K562 (cell line): ENCODE data around the gene CD109. TPM values are rescaled to one million over a fixed set of nuclear protein-coding genes. Genes with fewer than 3 reads are reported as not detected.

Source experiments
- ATAC-seq: fragments of 200-7000 bp; cut with Tn5 transposase; 3 replicates; pipeline ENCODE4 v1.9.1; 2020; ENCODE audit warnings: moderate library complexity
- BruUV-seq: library from RNA; stranded (reverse); fragments of 400-500 nt; replicated peaks from 2 replicates; lab custom pipeline; 2021; lab: Mats Ljungman, UMichigan
- CTCF ChIA-PET: fragments of 300-600 bp; formaldehyde crosslinking; extraction: SDS; loops from one replicate; lab custom pipeline; 2021; ENCODE audit warnings: low intra/inter-chr PET ratio; lab: Yijun Ruan, JAX
- POLR2A ChIA-PET: fragments of 300-600, 350-650 bp; sonication (Branson Sonifier 250); formaldehyde crosslinking; extraction: SDS; loops from one replicate; lab custom pipeline; 2021; ENCODE audit warnings: antibody characterized with exemption, inconsistent platforms; lab: Yijun Ruan, JAX
- DNase-seq, 4 experiments: peaks; one replicate each; pipeline versions ENCODE4 v3.0.0 to v3.0.0-alpha.2; 2011 to 2018; ENCODE audit warnings: low spot score in 3 of 4, mixed read lengths in 3 of 4; ENCODE audit errors: extremely low read depth in 1 of 4
- FAIRE-seq: peaks from 2 replicates; lab custom pipeline; 2011; peaks lifted over from hg19 to GRCh38; lab: Jason Lieb, UNC
- H2AFZ ChIP-seq: 2 replicates; pipeline ENCODE4 v1.6.0; 2011; ENCODE audit warnings: low read depth, low read length, control low read depth, inconsistent platforms
- H3K27ac ChIP-seq: fragments of 200-600 bp; 3 replicates; pipeline ENCODE4 v1.8.0; 2011; ENCODE audit warnings: low read depth, mild to moderate bottlenecking, control low read depth, inconsistent platforms, low read length, moderate library complexity, mixed read lengths; ENCODE audit errors: extremely low read depth
- H3K27me3 ChIP-seq, 2 experiments: fragments of 300-600 bp in 1 of 2; 2 replicates in 1 of 2; 3 replicates in 1 of 2; pipeline versions ENCODE4 v1.6.0 to v1.8.0; 2011; ENCODE audit warnings: inconsistent platforms in 2 of 2, low read length in 2 of 2, mild to moderate bottlenecking in 1 of 2, mixed read lengths in 1 of 2, moderate library complexity in 1 of 2; ENCODE audit not compliant: control insufficient read depth in 2 of 2, insufficient read depth in 2 of 2
- H3K36me3 ChIP-seq: fragments of 300-600 bp; 3 replicates; pipeline ENCODE4 v1.8.0; 2011; ENCODE audit warnings: mild to moderate bottlenecking, low read length, inconsistent platforms; ENCODE audit not compliant: control insufficient read depth, insufficient read depth
- H3K4me1 ChIP-seq, 2 experiments: fragments of 200-600 bp in 1 of 2; replicated peaks in 1 of 2; 2 replicates in 1 of 2; 3 replicates in 1 of 2; pipeline versions ENCODE4 v1.5.1 to v1.8.0; 2011; ENCODE audit warnings: inconsistent platforms in 2 of 2, low read length in 2 of 2, mild to moderate bottlenecking in 1 of 2, mixed read lengths in 1 of 2, moderate library complexity in 1 of 2; ENCODE audit not compliant: control insufficient read depth in 2 of 2, insufficient read depth in 2 of 2
- H3K4me2 ChIP-seq: 2 replicates; pipeline ENCODE4 v1.6.1; 2011; ENCODE audit warnings: low read length, control low read depth, inconsistent platforms, mixed read lengths; ENCODE audit not compliant: insufficient read depth
- H3K4me3 ChIP-seq: fragments of 200-600 bp; sonication (generic), shearing (Covaris generic); 2 replicates; pipeline ENCODE4 v1.5.1; 2016; ENCODE audit warnings: control low read depth, inconsistent platforms
- H3K79me2 ChIP-seq: fragments of 200-600 bp; 3 replicates; pipeline ENCODE4 v1.8.0; 2011; ENCODE audit warnings: low read length, inconsistent platforms; ENCODE audit not compliant: control insufficient read depth, insufficient read depth
- H3K9ac ChIP-seq, 2 experiments: 2 replicates each; pipeline versions ENCODE4 v1.6.0 to v1.6.1; 2011; ENCODE audit warnings: low read depth in 2 of 2, low read length in 2 of 2, control low read depth in 1 of 2, inconsistent platforms in 1 of 2, mild to moderate bottlenecking in 1 of 2, mixed read lengths in 1 of 2; ENCODE audit not compliant: insufficient read depth in 1 of 2
- H3K9me1 ChIP-seq: one replicate; pipeline ENCODE4 v1.6.0; 2011; ENCODE audit warnings: inconsistent platforms, mild to moderate bottlenecking, low read length, moderate library complexity; ENCODE audit not compliant: control insufficient read depth, insufficient read depth
- H3K9me3 ChIP-seq: replicated peaks from 2 replicates; pipeline ENCODE4 v1.5.1; 2011; ENCODE audit warnings: low read depth, low read length, inconsistent platforms; ENCODE audit not compliant: control insufficient read depth, insufficient read depth
- H4K20me1 ChIP-seq: replicated peaks from 2 replicates; pipeline ENCODE4 v1.6.1; 2011; ENCODE audit warnings: low read length, inconsistent platforms, mixed read lengths; ENCODE audit not compliant: control insufficient read depth, insufficient read depth
- CREB1 ChIP-seq, 2 experiments: sonication (generic) in 1 of 2; formaldehyde crosslinking in 1 of 2; IDR thresholded peaks; 2 replicates each; pipeline versions ENCODE4 v1.6.1 to v1.8.0; 2012 to 2022; ENCODE audit warnings: inconsistent platforms in 1 of 2, mild to moderate bottlenecking in 1 of 2, missing genetic modification reagents in 1 of 2, moderate library complexity in 1 of 2
- DPF2 ChIP-seq: fragments of 450-650 bp; IDR thresholded peaks from 2 replicates; pipeline ENCODE4 v1.6.1; 2016
- EGR1 ChIP-seq: fragments of 450-650 bp; conservative IDR thresholded peaks from 2 replicates; pipeline ENCODE4 v1.6.1; 2017; ENCODE audit warnings: mild to moderate bottlenecking
- ESRRA ChIP-seq: fragments of 450-650 bp; IDR thresholded peaks from 2 replicates; pipeline ENCODE4 v1.6.1; 2014; ENCODE audit warnings: low read depth, mild to moderate bottlenecking, moderate library complexity, borderline replicate concordance
- FOXM1 ChIP-seq, 2 experiments: fragments of 450-650 bp in 1 of 2; sonication (generic) in 1 of 2; formaldehyde crosslinking in 1 of 2; IDR thresholded peaks; 2 replicates each; pipeline versions ENCODE4 v1.6.1 to v1.9.0; 2017 to 2022; ENCODE audit warnings: low read depth in 2 of 2, mild to moderate bottlenecking in 2 of 2, missing genetic modification reagents in 1 of 2, moderate library complexity in 1 of 2
- HCFC1 ChIP-seq: IDR thresholded peaks from 2 replicates; pipeline ENCODE4 v1.6.1; 2012; ENCODE audit warnings: low read depth, low read length, improper control_type of control experiment
- KDM1A ChIP-seq, 2 experiments: fragments of 450-650 bp; IDR thresholded peaks; 2 replicates each; pipeline ENCODE4 v1.6.1; 2016; ENCODE audit warnings: mild to moderate bottlenecking in 2 of 2
- MIER1 ChIP-seq: fragments of 450-650 bp; IDR thresholded peaks from 2 replicates; pipeline ENCODE4 v1.6.1; 2016; ENCODE audit warnings: antibody characterized with exemption, mild to moderate bottlenecking, low read depth
- NFXL1 ChIP-seq: fragments of 450-650 bp; formaldehyde crosslinking; IDR thresholded peaks from 2 replicates; pipeline ENCODE4 v1.4.0; 2021; ENCODE audit warnings: mild to moderate bottlenecking
- NR2C2 ChIP-seq, 2 experiments: fragments of 200-800 bp in 1 of 2; sonication (Bioruptor generic) in 1 of 2; sonication (generic) in 1 of 2; formaldehyde crosslinking in 1 of 2; IDR thresholded peaks; 2 replicates each; pipeline versions ENCODE4 v1.6.1 to v1.8.0; 2016 to 2022; ENCODE audit warnings: mild to moderate bottlenecking in 1 of 2, missing compliant biosample characterization in 1 of 2, missing genetic modification characterization in 1 of 2, missing genetic modification reagents in 1 of 2
- POLR2B ChIP-seq: fragments of 450-650 bp; IDR thresholded peaks from 2 replicates; pipeline ENCODE4 v1.6.1; 2018; ENCODE audit warnings: low read depth; ENCODE audit not compliant: partially characterized antibody
- XRCC4 ChIP-seq: IDR thresholded peaks from one replicate; pipeline ENCODE4 v1.6.1; 2011; ENCODE audit not compliant: insufficient read depth, insufficient read length; ENCODE audit errors: extremely low read depth
- ZBTB49 ChIP-seq: sonication (generic); formaldehyde crosslinking; IDR thresholded peaks from 2 replicates; pipeline ENCODE4 v1.8.0; 2022; ENCODE audit warnings: missing genetic modification reagents, mild to moderate bottlenecking, borderline replicate concordance
- WGBS: fragments of 100-300 bp; shearing (Covaris generic); methylation state at CpG from one replicate; pipeline ENCODE4 v1.1.6; 2016; ENCODE audit warnings: low coverage, mixed read lengths; ENCODE audit not compliant: insufficient coverage; ENCODE audit errors: missing lambda C conversion rate; 5-methylcytosine and 5-hydroxymethylcytosine counted together
- in situ Hi-C: fragments of 300-500 bp; cut with MboI; formaldehyde crosslinking; loops from 4 replicates; pipeline ENCODE4 v1.15.0; 2018; ENCODE audit warnings: inconsistent platforms, mixed read lengths
- intact Hi-C: fragments of 100-400 bp; cut with micrococcal nuclease; formaldehyde crosslinking; loops from 2 replicates; pipeline ENCODE4 v1.14.2; 2022
- polyA plus RNA-seq, 8 experiments: library from polyadenylated mRNA; depleted of rRNA in 4 of 8; stranded (reverse) in 5 of 8; unstranded in 3 of 8; fragments of >200 nt; fragmentation: Nextera tagmentation in 2 of 8; fragmentation: Illumina TruSeq in 1 of 8; extraction: Ambion mirVana in 2 of 8; extraction: Trizol in 1 of 8; gene quantifications; 2 replicates each; pipeline versions ENCODE4 v1.2.1 to v1.2.3, GENCODE V29; 2011 to 2014; ENCODE audit warnings: inconsistent platforms in 1 of 8, missing spikeins in 1 of 8
- total RNA-seq, 7 experiments: library from RNA; depleted of rRNA in 6 of 7; stranded (reverse); fragments of >200 nt in 6 of 7; fragmentation: Illumina TruSeq in 2 of 7; extraction: Trizol in 2 of 7; gene quantifications; 2 replicates each; pipeline versions ENCODE4 v1.2.1 to v1.2.3, GENCODE V29; 2011 to 2021; ENCODE audit warnings: low replicate concordance in 1 of 7

The CD109 gene
- total and polyA plus RNA-seq, 9 of the 15 experiments (the other 6 are each of a cell fraction or from before 2014, with no cell fraction given), result under 0.01 to 0.22 (median 0.11) TPM

- intact Hi-C loops, result no loop called here
- H3K27me3 ChIP-seq, result peaks cover 9 to 25% of the 10 kb centered on the region in 2 experiments; a peak in 3 of 5 replicates
- POLR2A ChIA-PET, result interaction anchor here (1.3 to 1.7 kb wide), 2 partner anchors 10 to 25 kb away, joined by 3 to 5 read pairs; no protein-coding TSS in a partner anchor
- H3K4me2 ChIP-seq, result no peak overlapping the region
- H3K4me3 ChIP-seq, result no peak overlapping the region
- H3K79me2 ChIP-seq, result no peaks in the 10 kb centered on the region
- no peak overlapping the region for H2AFZ ChIP-seq
- H3K4me1 ChIP-seq, result peaks cover 0 to 9% of the 10 kb centered on the region in 2 experiments; a peak in 1 of 5 replicates
- in situ Hi-C loops, result no loop called here
- no peaks in the 10 kb centered on the region for H3K9me1 ChIP-seq
- no peak for TF ChIP-seq EGR1
- TF ChIP-seq KDM1A (IDR thresholded peaks at IDR 0.05), result no peak
- TF ChIP-seq MIER1, result no peak
- TF ChIP-seq POLR2B, result no peak
- no peaks in the 10 kb centered on the region for H4K20me1 ChIP-seq
- H3K27ac ChIP-seq, result no peak overlapping the region
- no TSS peak for BruUV-seq
- DNase-seq, result no peak
- H3K36me3 ChIP-seq, result no peaks in the 10 kb centered on the region
- H3K9ac ChIP-seq, result no peak overlapping the region
- H3K9me3 ChIP-seq, result no peaks in the 10 kb centered on the region
- 5% methylated on average over 4 of the region's 4 CpGs for WGBS
- no peak for ATAC-seq
- CTCF ChIA-PET, result no interaction called here
- FAIRE-seq, result no peak
Observed at GRCh38 chr6:73699676-73700459, 3.9 kb downstream of the CD109 start.

- no peak for FAIRE-seq
- intact Hi-C loops, result no loop called here
- TF ChIP-seq CREB1 (IDR thresholded peaks at IDR 0.05), result no peak
- TF ChIP-seq CREB1 (CRISPR knock-in tag; IDR thresholded peaks at IDR 0.05), result no peak
- no peak for TF ChIP-seq NR2C2 (CRISPR knock-in tag; IDR thresholded peaks at IDR 0.05)
- TF ChIP-seq NR2C2 (tag; IDR thresholded peaks at IDR 0.05), result no peak
- no peak for TF ChIP-seq DPF2
- no peak for TF ChIP-seq XRCC4
- TF ChIP-seq ESRRA, result no peak
- TF ChIP-seq ZBTB49 (CRISPR knock-in tag), result no peak
- no peak for TF ChIP-seq FOXM1 (IDR thresholded peaks at IDR 0.05; ENCODE audit: low read depth)
- TF ChIP-seq FOXM1 (CRISPR knock-in tag; IDR thresholded peaks at IDR 0.05; ENCODE audit: low read depth), result no peak
- no peak for TF ChIP-seq NFXL1 (CRISPR knock-in tag)
- no peak for TF ChIP-seq HCFC1
Observed at GRCh38 chr6:73702444-73702843, 6.4 kb downstream of the CD109 start.

More at GRCh38 chr6:73702444-73702843, 6.4 kb downstream of the CD109 start:
- Histone ChIP-seq H2AFZ (no peak overlapping the region), H3K36me3 (no peaks in the 10 kb centered on the region), H3K9me1 (no peaks in the 10 kb centered on the region), H3K27me3 (peaks cover 2 to 5% of the 10 kb centered on the region in 2 experiments; a peak in 3 of 5 replicates), H3K4me3 (no peak overlapping the region), H3K27ac (no peak overlapping the region), H4K20me1 (no peaks in the 10 kb centered on the region), H3K9me3 (no peaks in the 10 kb centered on the region), H3K79me2 (no peaks in the 10 kb centered on the region), H3K4me2 (no peak overlapping the region), H3K4me1 (no peaks in the 10 kb centered on the region), H3K9ac (no peak overlapping the region)
- POLR2A ChIA-PET, result no interaction called here
- no peak for DNase-seq
- WGBS, result 0% methylated on average over 2 of the region's 2 CpGs
- no peak for ATAC-seq
- CTCF ChIA-PET, result no interaction called here
- in situ Hi-C loops, result no loop called here
- BruUV-seq, result no TSS peak
